ENCODE results near the gene RHBDL1. TPM values are rescaled to one million over a fixed set of nuclear protein-coding genes. Genes with fewer than 3 reads are reported as not detected.

RHBDL1 gene
- total RNA-seq, 1 donor from 2014 or later, result 1.7 TPM

GRCh38 chr16:634996-635395, 40.5 kb upstream of the RHBDL1 start:
- Histone ChIP-seq H3K9me3 (no peaks in the 10 kb centered on the region), H3K27ac (no peak overlapping the region), H3K27me3 (no peaks in the 10 kb centered on the region), H3K4me3 (peak overlapping the region; percentile 69 to 96), H3K4me1 (peaks cover 40% of the 10 kb centered on the region), H3K36me3 (no peaks in the 10 kb centered on the region)
- TF ChIP-seq POLR2A (IDR thresholded peaks at IDR 0.05), result no peak
- TF ChIP-seq POLR2AphosphoS5 (IDR thresholded peaks at IDR 0.05; ENCODE audit: insufficient read depth in 1 of 2, low read depth in 1 of 2), result no peak
- no peak for TF ChIP-seq CTCF (IDR thresholded peaks at IDR 0.05)
- intact Hi-C loops (cut with DNase I), result no loop called here
- no peak for DNase-seq (ENCODE audit: extremely low spot score in 2 of 2)

GRCh38 chr16:635573-636205, 39.8 kb upstream of the RHBDL1 start:
- H3K4me1 ChIP-seq, result peaks cover 39% of the 10 kb centered on the region
- no peak for DNase-seq (ENCODE audit: extremely low spot score in 2 of 2)
- no peaks in the 10 kb centered on the region for H3K36me3 ChIP-seq
- H3K27ac ChIP-seq, result peak overlapping the region; percentile 99
- H3K27me3 ChIP-seq, result no peaks in the 10 kb centered on the region
- H3K4me3 ChIP-seq, result peak overlapping the region; percentile 69 to 96
- intact Hi-C loops (cut with DNase I), result no loop called here
- H3K9me3 ChIP-seq, result no peaks in the 10 kb centered on the region
- TF ChIP-seq CTCF (IDR thresholded peaks at IDR 0.05) (no peak), POLR2AphosphoS5 (IDR thresholded peaks at IDR 0.05; ENCODE audit: insufficient read depth in 1 of 2, low read depth in 1 of 2) (no peak)

GRCh38 chr16:636206-637080, 39.0 kb upstream of the RHBDL1 start, which contains the start of gene METTL26:
METTL26 (minus strand) TSS chr16:636305; CDS start chr16:636290, 15 bp downstream.
- H3K9me3 ChIP-seq, result no peaks in the 10 kb centered on the region
- H3K4me1 ChIP-seq, result peaks cover 37% of the 10 kb centered on the region
- no peaks in the 10 kb centered on the region for H3K36me3 ChIP-seq
- peak within 1 kb of the TSS; percentile 99 for H3K27ac ChIP-seq
- intact Hi-C loops (cut with DNase I), result no loop called here
- H3K4me3 ChIP-seq, result peak within 1 kb of the TSS; percentile 69 to 96
- DNase-seq (ENCODE audit: extremely low spot score in 2 of 2), result peak in 1 of 2 donors; percentile 97
- H3K27me3 ChIP-seq, result no peaks in the 10 kb centered on the region
- TF ChIP-seq POLR2AphosphoS5 (IDR thresholded peaks at IDR 0.05; ENCODE audit: insufficient read depth in 1 of 2, low read depth in 1 of 2), result peak; percentile 64 to 90
- peak in 1 of 2 donors; percentile 33 for TF ChIP-seq POLR2A (IDR thresholded peaks at IDR 0.05)
- TF ChIP-seq CTCF (IDR thresholded peaks at IDR 0.05), result peak in 1 of 3 experiments; percentile 10

DNA sequence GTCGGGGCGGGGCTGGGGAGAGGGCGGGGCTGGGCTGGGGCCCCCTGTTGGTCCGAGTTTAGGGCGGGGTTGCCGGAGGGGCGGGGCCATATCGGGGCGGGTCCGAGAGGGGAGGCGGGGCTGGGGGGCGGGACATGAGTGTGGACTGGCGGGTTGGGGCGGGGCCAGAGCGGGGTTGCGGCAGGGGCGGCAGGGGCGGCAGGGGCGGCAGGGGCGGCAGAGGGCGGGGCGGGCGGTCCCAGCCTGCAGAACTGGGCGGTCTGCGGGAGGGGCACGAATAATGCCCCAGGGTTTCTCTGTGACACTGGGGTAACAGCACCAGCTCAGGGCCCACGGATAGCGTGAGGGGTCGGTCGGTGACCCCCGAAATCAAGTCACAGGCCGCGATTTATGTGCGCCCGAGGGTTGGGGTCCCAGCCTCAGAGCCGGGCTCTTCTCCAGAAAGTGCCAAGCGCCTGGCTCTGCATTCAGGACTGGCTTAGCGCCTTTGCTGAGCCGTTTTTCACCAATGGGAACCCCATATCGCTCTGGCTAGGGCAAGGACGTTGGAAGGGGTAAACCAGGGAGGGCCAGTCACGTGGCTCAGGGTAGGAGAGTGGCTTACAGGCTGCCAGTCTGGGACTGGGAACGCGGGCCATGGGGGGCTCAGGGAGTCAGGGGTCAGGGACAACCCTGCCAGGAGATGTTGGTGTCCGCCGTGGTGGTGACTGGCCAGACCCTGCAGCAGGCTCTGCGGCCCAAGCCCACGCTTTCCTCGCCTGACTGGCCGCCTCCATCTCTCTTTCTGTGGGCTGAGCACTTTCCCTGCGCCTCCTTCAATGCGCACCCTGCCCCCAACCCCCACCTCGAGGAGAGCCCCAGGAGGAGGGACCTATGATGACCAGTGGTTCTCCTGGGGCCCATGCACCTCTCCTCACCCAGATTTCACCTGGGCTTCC, 38.1 kb upstream of the RHBDL1 start:
- intact Hi-C loops (cut with DNase I), result no loop called here
- no peak for TF ChIP-seq POLR2A (IDR thresholded peaks at IDR 0.05)
- peak in 1 of 3 experiments; percentile 1 for TF ChIP-seq CTCF (IDR thresholded peaks at IDR 0.05)
- TF ChIP-seq POLR2AphosphoS5 (IDR thresholded peaks at IDR 0.05; ENCODE audit: insufficient read depth in 1 of 2, low read depth in 1 of 2), result no peak
- H3K4me1 ChIP-seq, result peaks cover 38% of the 10 kb centered on the region

More for the DNA sequence above, 38.1 kb upstream of the RHBDL1 start:
- Histone ChIP-seq H3K9me3 (no peaks in the 10 kb centered on the region), H3K4me3 (peak overlapping the region; percentile 69 to 96), H3K27me3 (no peaks in the 10 kb centered on the region), H3K36me3 (no peaks in the 10 kb centered on the region), H3K27ac (peak overlapping the region; percentile 99)
- no peak for DNase-seq (ENCODE audit: extremely low spot score in 2 of 2)

Data from vagina (tissue), 2 donors.